Stimulated activated CD8-positive, alpha-beta memory T cell treated with anti-CD3 and anti-CD28 coated beads, Interleukin-12 subunit alpha, Interleukin-12 subunit beta, amount 100 ng/mL, for 24 hours (primary cell): ENCODE measurements around the gene CINP.
"Not testable (repeated sequence)": the region's sequence is repeated elsewhere in the genome, so short reads cannot be mapped to it uniquely, and the experiment has no call there.

Source experiments
- DNase-seq: peaks from one replicate; pipeline ENCODE4 v3.0.0-alpha.2; 2020; ENCODE audit errors: extremely low read depth

CINP gene

GRCh38 chr14:102353126-102353619 is 9.5 kb downstream of the CINP start:
- no peak for DNase-seq

- no peak for DNase-seq
Observed at GRCh38 chr14:102352213-102352612, 10.5 kb downstream of the CINP start.

- not testable (repeated sequence) for DNase-seq
Observed at GRCh38 chr14:102351593-102351992, 11.1 kb downstream of the CINP start.

- no peak for DNase-seq
Observed at GRCh38 chr14:102351023-102351422, 11.7 kb downstream of the CINP start.

- DNase-seq: no peak
Observed at GRCh38 chr14:102348376-102348775, 14.3 kb downstream of the CINP start.

GRCh38 chr14:102346645-102347044 is 16.0 kb downstream of the CINP start:
- DNase-seq: no peak

GRCh38 chr14:102345232-102345631 is 17.5 kb downstream of the CINP start:
- no peak for DNase-seq

- no peak for DNase-seq
Observed at GRCh38 chr14:102344485-102344884, 18.2 kb downstream of the CINP start.

- DNase-seq: no peak
Observed at GRCh38 chr14:102344084-102344483, 18.6 kb downstream of the CINP start.

GRCh38 chr14:102342238-102342637 is 20.5 kb downstream of the CINP start:
- no peak for DNase-seq

GRCh38 chr14:102341566-102341965 is 21.1 kb downstream of the CINP start:
- no peak for DNase-seq

GRCh38 chr14:102338724-102339123 is 24.0 kb downstream of the CINP start:
- no peak for DNase-seq

- no peak for DNase-seq
Observed at GRCh38 chr14:102335163-102335562, 27.5 kb downstream of the CINP start.

GRCh38 chr14:102333795-102334705 is 28.6 kb downstream of the CINP start:
- DNase-seq: no peak

GRCh38 chr14:102333390-102333789 is 29.3 kb downstream of the CINP start:
- no peak for DNase-seq

GRCh38 chr14:102330806-102331205 is 31.9 kb downstream of the CINP start:
- DNase-seq: no peak

GRCh38 chr14:102329381-102329780 is 33.3 kb downstream of the CINP start:
- not testable (repeated sequence) for DNase-seq

- no peak for DNase-seq
Observed at GRCh38 chr14:102326583-102326982, 36.1 kb downstream of the CINP start.

- no peak for DNase-seq
Observed at GRCh38 chr14:102325791-102326345, 36.8 kb downstream of the CINP start.

- DNase-seq: no peak
Observed at GRCh38 chr14:102323102-102323501, 39.6 kb downstream of the CINP start.

- no peak for DNase-seq
Observed at GRCh38 chr14:102321456-102322422, 41.0 kb downstream of the CINP start.
